ENCODE data around the gene PHF10. TPM values are rescaled to one million over a fixed set of nuclear protein-coding genes. Genes with fewer than 3 reads are reported as not detected.

Gene PHF10
- total and polyA plus RNA-seq, 8 donors, result 33.5 to 122 (median 106) TPM

DNA sequence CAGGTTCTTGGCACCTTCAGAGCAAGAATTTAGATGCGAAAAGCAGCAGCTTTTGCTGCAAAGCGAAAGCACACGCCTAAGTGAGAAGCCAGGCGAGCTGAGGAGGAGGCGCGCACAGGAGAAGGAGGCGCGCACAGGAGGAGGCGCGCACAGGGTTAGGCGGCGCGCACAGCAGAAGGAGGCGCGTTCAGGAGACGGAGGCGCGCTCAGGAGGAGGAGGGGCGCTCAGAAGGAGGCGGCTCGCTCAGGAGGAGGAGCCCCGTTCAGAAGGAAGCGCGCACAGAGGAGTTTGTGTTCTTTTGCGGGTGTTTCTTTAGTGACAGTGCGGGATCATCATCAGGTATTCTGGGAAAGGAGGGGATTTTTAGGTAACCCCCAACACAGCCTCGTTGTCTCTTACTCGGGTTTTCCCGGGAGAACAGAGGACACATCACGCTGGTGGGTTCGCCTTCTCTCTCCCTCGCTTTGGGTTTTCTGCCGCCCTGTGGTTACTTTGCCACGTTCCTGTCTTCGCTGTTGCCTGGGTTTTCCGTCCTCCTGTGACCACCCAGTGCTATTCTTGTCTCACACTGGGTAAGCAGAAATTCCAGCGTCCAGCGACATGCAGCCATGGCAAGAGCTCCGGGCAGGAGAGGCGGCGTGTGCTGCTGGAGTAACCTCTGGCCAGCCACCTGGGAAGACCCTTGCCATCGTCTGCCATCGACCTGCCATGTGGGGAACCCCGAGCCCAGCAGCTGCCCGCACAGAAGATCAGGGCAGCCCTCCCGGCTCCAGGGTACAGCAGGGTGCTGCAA is 69.5 kb downstream of the PHF10 start:
- DNase-seq (peak; percentile 70 to 90 (median 76)), ATAC-seq (peak; percentile 99)
- Histone ChIP-seq H3K4me3 (peak overlapping the region in 1 of 2 donors; percentile 31), H3K4me1 (peaks cover 0 to 4% of the 10 kb centered on the region in 2 donors), H3K27me3 (no peaks in the 10 kb centered on the region), H3K27ac (peak overlapping the region in 1 of 2 donors; percentile 59), H3K9me3 (no peaks in the 10 kb centered on the region), H3K36me3 (peaks cover 0 to 41% of the 10 kb centered on the region in 2 donors)
- intact Hi-C loops (cut with DNase I), result no loop called here
- no peak for TF ChIP-seq CTCF (IDR thresholded peaks at IDR 0.05)

Other genes starting within 250 kb of the PHF10 start
- gene WDR27, start 22.5 kb downstream of the PHF10 start, total RNA-seq, result 10 to 100 TPM; 31.3 to 31.9 TPM
- 100 to 1,000 TPM in 2 of 6 donors, 10 to 100 TPM in 4; 56.4 to 104 (median 86.5) TPM for gene WDR27, start 22.5 kb downstream of the PHF10 start, polyA plus RNA-seq (ENCODE audit: insufficient read length in 6 of 6)
- 10 to 100 TPM; 24.7 to 25.3 TPM for gene C6orf120, start 22.4 kb downstream of the PHF10 start, total RNA-seq
- gene C6orf120, start 22.4 kb downstream of the PHF10 start, polyA plus RNA-seq (ENCODE audit: insufficient read length in 6 of 6), result 10 to 100 TPM; 24.4 to 28.8 (median 27.6) TPM
- gene DYNLT2, start 27.1 kb upstream of the PHF10 start, total RNA-seq, result 1 to 10 TPM; 1.4 to 1.7 TPM
- 10 to 100 TPM in 1 of 6 donors, 1 to 10 TPM in 5; 4.7 to 10.6 (median 7.1) TPM for gene DYNLT2, start 27.1 kb upstream of the PHF10 start, polyA plus RNA-seq (ENCODE audit: insufficient read length in 6 of 6)
- gene ERMARD, start 27.1 kb upstream of the PHF10 start, total RNA-seq, result 10 to 100 TPM; 16.8 to 24.0 TPM
- 10 to 100 TPM; 42.8 to 56.1 (median 47.4) TPM for gene ERMARD, start 27.1 kb upstream of the PHF10 start, polyA plus RNA-seq (ENCODE audit: insufficient read length in 6 of 6)

All from left lung (tissue), 10 donors.